ENCODE measurements around the gene PIEZO1. TPM values are rescaled to one million over a fixed set of nuclear protein-coding genes. Genes with fewer than 3 reads are reported as not detected.

Gene PIEZO1
- total and polyA plus RNA-seq, 5 donors, result 21.7 to 45.6 (median 30.5) TPM

DNA sequence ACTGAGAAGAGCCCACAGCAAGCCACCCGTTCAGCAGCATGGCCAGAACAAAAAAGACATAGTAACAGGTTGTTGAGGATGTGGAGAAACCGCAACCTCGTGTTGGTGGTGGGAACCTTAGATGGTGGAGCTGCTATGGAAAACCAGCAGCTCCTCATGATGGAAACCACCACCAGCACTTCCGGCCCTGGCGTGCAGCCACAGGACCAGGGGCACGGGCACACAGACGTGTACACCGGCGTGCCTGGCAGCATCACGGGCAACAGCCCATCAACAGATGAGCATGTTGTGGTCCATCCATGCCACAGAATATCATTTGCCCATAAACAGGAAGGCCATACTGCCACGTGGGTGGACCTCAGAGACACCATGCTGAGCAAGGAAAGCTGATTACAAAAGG lies 66.8 kb downstream of the PIEZO1 start:
- Histone ChIP-seq H3K4me3 (ENCODE audit: low read length) (no peak overlapping the region), H3K9me3 (ENCODE audit: control insufficient read depth, low read length) (no peaks in the 10 kb centered on the region), H3K27ac (ENCODE audit: low read length) (no peak overlapping the region), H3K4me1 (ENCODE audit: control insufficient read depth, insufficient read depth, low read length) (no peaks in the 10 kb centered on the region), H3K27me3 (ENCODE audit: control insufficient read depth, insufficient read depth) (no peaks in the 10 kb centered on the region)
- intact Hi-C loops (cut with DNase I), result no loop called here
- ATAC-seq (no peak), DNase-seq (no peak)
- WGBS, result 91% methylated on average over 11 of the region's 11 CpGs

- intact Hi-C loops (cut with DNase I), result no loop called here
- Histone ChIP-seq H3K4me1 (ENCODE audit: control insufficient read depth, insufficient read depth, low read length) (no peaks in the 10 kb centered on the region), H3K9me3 (ENCODE audit: control insufficient read depth, low read length) (no peaks in the 10 kb centered on the region), H3K27me3 (ENCODE audit: control insufficient read depth, insufficient read depth) (no peaks in the 10 kb centered on the region), H3K4me3 (ENCODE audit: low read length) (no peak overlapping the region), H3K27ac (ENCODE audit: low read length) (no peak overlapping the region)
- ATAC-seq (no peak), DNase-seq (no peak)
- 95% methylated on average over 21 of the region's 21 CpGs for WGBS
Measured at GRCh38 chr16:88716601-88717001, 68.4 kb downstream of the PIEZO1 start.

DNA sequence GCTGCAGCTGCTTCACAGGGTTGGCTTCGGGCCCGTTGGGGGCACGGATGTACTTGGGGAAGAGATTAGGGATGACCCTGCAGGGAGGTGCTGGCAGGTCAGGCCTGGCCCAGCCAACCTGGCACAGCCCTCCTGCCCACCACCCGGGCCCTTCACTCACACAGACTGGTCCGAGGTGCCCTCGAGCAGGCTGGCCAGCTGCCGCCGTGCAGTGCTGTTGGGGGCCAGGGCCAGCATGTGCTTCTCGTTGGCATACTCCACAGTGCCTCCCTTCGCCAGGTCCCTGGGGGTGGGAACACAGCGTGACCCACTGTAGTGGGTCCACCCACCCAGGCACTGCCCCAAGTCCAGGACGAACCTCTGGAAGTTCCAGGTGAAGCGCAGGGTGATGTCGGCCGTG lies 68.8 kb downstream of the PIEZO1 start:
- Histone ChIP-seq H3K27ac (ENCODE audit: low read length) (no peak overlapping the region), H3K4me3 (ENCODE audit: low read length) (no peak overlapping the region), H3K4me1 (ENCODE audit: control insufficient read depth, insufficient read depth, low read length) (no peaks in the 10 kb centered on the region), H3K9me3 (ENCODE audit: control insufficient read depth, low read length) (no peaks in the 10 kb centered on the region), H3K27me3 (ENCODE audit: control insufficient read depth, insufficient read depth) (no peaks in the 10 kb centered on the region)
- intact Hi-C loops (cut with DNase I), result no loop called here
- WGBS, result 91% methylated on average over 15 of the region's 15 CpGs
- ATAC-seq (no peak), DNase-seq (no peak)

- Histone ChIP-seq H3K27ac (ENCODE audit: low read length) (no peak overlapping the region), H3K9me3 (ENCODE audit: control insufficient read depth, low read length) (no peaks in the 10 kb centered on the region), H3K4me3 (ENCODE audit: low read length) (no peak overlapping the region), H3K27me3 (ENCODE audit: control insufficient read depth, insufficient read depth) (no peaks in the 10 kb centered on the region), H3K4me1 (ENCODE audit: control insufficient read depth, insufficient read depth, low read length) (no peaks in the 10 kb centered on the region)
- ATAC-seq (no peak), DNase-seq (no peak)
- WGBS, result 88% methylated on average over 57 of the region's 57 CpGs
- intact Hi-C loops (cut with DNase I), result no loop called here
Measured at GRCh38 chr16:88715312-88716190, 69.5 kb downstream of the PIEZO1 start.

DNA sequence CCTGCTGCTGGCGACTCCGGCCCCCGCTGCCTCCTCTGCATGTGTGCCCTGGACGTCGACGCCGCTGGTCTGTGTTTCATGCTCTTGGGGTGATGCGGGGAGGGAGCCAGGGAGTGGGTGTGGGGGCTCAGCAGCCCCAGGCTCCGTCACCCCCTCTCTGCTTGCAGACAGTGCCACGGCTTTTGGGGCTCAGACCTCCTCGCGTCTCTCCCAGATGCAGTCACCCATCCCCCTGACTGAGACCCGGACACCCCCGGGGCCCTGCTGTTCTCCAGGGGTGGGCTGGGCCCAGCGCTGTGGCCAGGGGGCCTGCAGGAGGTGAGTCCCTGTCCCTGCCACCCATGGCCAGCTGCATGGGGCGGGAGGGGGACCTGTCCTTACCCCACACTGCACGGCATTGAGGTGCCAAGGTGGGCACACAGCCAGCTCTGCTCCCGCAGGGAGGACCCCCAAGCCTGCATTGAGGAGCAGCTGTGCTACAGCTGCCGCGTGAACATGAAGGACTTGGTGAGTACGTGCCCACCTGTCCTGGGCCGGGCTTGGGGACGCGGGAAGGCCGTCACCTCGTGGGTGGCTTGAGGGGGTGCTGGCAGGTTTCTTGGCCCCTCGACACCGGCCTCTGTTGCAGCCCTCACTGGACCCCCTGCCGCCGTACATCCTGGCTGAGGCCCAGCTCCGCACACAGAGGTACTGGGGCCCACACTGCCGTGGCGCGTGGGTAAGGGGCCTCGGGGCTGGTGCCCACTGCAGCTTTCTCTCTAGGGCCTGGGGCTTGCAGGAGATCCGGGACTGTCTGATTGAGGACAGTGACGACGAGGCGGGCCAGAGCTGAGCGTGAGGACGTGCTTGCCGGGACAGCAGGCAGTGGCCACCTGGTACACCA lies 70.4 kb downstream of the PIEZO1 start:
- no peak overlapping the region for H3K27ac ChIP-seq (ENCODE audit: low read length)
- no peaks in the 10 kb centered on the region for H3K9me3 ChIP-seq (ENCODE audit: control insufficient read depth, low read length)
- no peaks in the 10 kb centered on the region for H3K27me3 ChIP-seq (ENCODE audit: control insufficient read depth, insufficient read depth)
- intact Hi-C loops (cut with DNase I), result no loop called here
- H3K4me1 ChIP-seq (ENCODE audit: control insufficient read depth, insufficient read depth, low read length), result no peaks in the 10 kb centered on the region
- 87% methylated on average over 42 of the region's 42 CpGs for WGBS
- ATAC-seq, result no peak
- DNase-seq, result no peak
- no peak overlapping the region for H3K4me3 ChIP-seq (ENCODE audit: low read length)

GRCh38 chr16:88713568-88714419 lies 71.2 kb downstream of the PIEZO1 start:
- peak; percentile 13 to 20 for ATAC-seq

GRCh38 chr16:88713054-88713453 lies 72.0 kb downstream of the PIEZO1 start:
- 92% methylated on average over 14 of the region's 15 CpGs for WGBS
- ATAC-seq (no peak), DNase-seq (no peak)
- intact Hi-C loops (cut with DNase I), result no loop called here
- Histone ChIP-seq H3K27ac (ENCODE audit: low read length) (no peak overlapping the region), H3K4me1 (ENCODE audit: control insufficient read depth, insufficient read depth, low read length) (no peaks in the 10 kb centered on the region), H3K9me3 (ENCODE audit: control insufficient read depth, low read length) (no peaks in the 10 kb centered on the region), H3K27me3 (ENCODE audit: control insufficient read depth, insufficient read depth) (no peaks in the 10 kb centered on the region), H3K4me3 (ENCODE audit: low read length) (no peak overlapping the region)

More at GRCh38 chr16:88713568-88714419, 71.2 kb downstream of the PIEZO1 start:
- Histone ChIP-seq H3K27ac (ENCODE audit: low read length) (no peak overlapping the region), H3K4me1 (ENCODE audit: control insufficient read depth, insufficient read depth, low read length) (no peaks in the 10 kb centered on the region), H3K27me3 (ENCODE audit: control insufficient read depth, insufficient read depth) (no peaks in the 10 kb centered on the region), H3K4me3 (ENCODE audit: low read length) (no peak overlapping the region), H3K9me3 (ENCODE audit: control insufficient read depth, low read length) (no peaks in the 10 kb centered on the region)
- intact Hi-C loops (cut with DNase I), result no loop called here
- no peak for DNase-seq
- 88% methylated on average over 30 of the region's 30 CpGs for WGBS

- H3K27me3 ChIP-seq (ENCODE audit: control insufficient read depth, insufficient read depth), result no peaks in the 10 kb centered on the region
- no peak overlapping the region for H3K27ac ChIP-seq (ENCODE audit: low read length)
- intact Hi-C loops (cut with DNase I), result no loop called here
- ATAC-seq, result no peak
- WGBS, result 75% methylated on average over 25 of the region's 25 CpGs
- no peaks in the 10 kb centered on the region for H3K4me1 ChIP-seq (ENCODE audit: control insufficient read depth, insufficient read depth, low read length)
- DNase-seq, result no peak
- no peaks in the 10 kb centered on the region for H3K9me3 ChIP-seq (ENCODE audit: control insufficient read depth, low read length)
- H3K4me3 ChIP-seq (ENCODE audit: low read length), result no peak overlapping the region
Measured at GRCh38 chr16:88712362-88712979, 72.5 kb downstream of the PIEZO1 start.

DNA sequence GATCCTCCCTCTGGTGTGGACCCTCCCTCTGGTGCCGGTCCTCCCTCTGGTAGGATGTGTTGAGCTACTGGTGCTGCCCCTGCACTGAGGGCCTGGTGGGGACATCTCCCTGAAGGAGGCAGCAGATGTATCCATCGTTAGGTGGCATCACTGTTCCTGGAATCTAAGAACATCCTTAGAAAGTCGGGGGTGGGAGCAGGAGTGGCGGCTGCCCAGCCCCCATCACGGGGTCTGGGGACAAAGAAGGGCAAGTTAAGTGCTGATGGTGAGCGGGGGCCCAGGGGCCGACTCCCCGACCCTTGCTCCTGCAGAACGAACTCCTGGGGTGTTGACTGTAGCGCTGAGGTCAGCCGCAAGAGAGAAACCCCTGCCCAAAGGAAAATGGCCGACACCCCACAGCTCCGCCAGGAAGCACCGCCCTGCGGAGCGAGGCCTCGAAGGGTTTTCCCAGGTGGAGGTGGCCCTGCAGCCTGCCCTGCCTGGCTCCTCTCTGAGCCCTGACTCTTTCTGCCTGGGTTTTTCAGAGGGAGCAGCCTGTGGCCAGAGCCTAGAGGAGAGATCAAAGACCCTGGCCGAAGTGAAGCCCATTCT lies 73.2 kb downstream of the PIEZO1 start:
- no peak overlapping the region for H3K27ac ChIP-seq (ENCODE audit: low read length)
- intact Hi-C loops (cut with DNase I), result no loop called here

DNA sequence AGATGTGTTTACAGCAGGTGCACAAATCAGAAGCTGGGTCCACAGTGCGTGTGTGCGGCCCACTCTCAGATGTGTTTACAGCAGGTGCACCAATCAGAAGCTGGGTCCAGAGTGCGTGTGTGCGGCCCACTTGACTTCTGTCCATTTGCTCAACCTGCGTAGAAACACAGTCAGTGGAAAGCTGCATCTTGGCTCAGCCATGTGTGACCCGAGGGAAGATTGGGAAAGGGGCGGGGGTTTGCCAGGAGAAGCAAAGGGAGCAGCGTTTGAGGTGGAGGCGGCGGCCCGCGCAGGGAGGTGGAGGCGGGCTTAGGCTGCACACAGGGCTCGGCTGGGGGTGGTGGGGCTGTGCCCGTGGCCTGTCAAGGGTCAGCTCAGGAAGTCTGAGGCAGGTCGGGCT lies 74.5 kb downstream of the PIEZO1 start:
- WGBS, result 72% methylated on average over 16 of the region's 16 CpGs
- Histone ChIP-seq H3K27ac (ENCODE audit: low read length) (no peak overlapping the region), H3K9me3 (ENCODE audit: control insufficient read depth, low read length) (no peaks in the 10 kb centered on the region), H3K4me3 (ENCODE audit: low read length) (no peak overlapping the region), H3K27me3 (ENCODE audit: control insufficient read depth, insufficient read depth) (no peaks in the 10 kb centered on the region), H3K4me1 (ENCODE audit: control insufficient read depth, insufficient read depth, low read length) (peaks cover 4% of the 10 kb centered on the region)
- intact Hi-C loops (cut with DNase I), result no loop called here
- DNase-seq (no peak), ATAC-seq (no peak)

More for the DNA sequence above, 73.2 kb downstream of the PIEZO1 start:
- WGBS, result 78% methylated on average over 18 of the region's 18 CpGs
- Histone ChIP-seq H3K4me1 (ENCODE audit: control insufficient read depth, insufficient read depth, low read length) (peaks cover 4% of the 10 kb centered on the region), H3K9me3 (ENCODE audit: control insufficient read depth, low read length) (no peaks in the 10 kb centered on the region), H3K27me3 (ENCODE audit: control insufficient read depth, insufficient read depth) (no peaks in the 10 kb centered on the region), H3K4me3 (ENCODE audit: low read length) (no peak overlapping the region)
- ATAC-seq (no peak), DNase-seq (no peak)
